Activated CD4-positive, alpha-beta memory T cell treated with anti-CD3 and anti-CD28 coated beads, Interleukin-2, amount 10 ng/mL, durations not matched to agents 7 days and 5 days (primary cell): ENCODE results near the gene PRKCE. TPM values are rescaled to one million over a fixed set of nuclear protein-coding genes. Genes with fewer than 3 reads are reported as not detected.

Experiments
- CTCF ChIA-PET: fragments of 350-600 bp; sonication (Branson Sonifier 250); formaldehyde crosslinking; loops from one replicate; lab custom pipeline; 2021; ENCODE audit warnings: antibody characterized with exemption, inconsistent platforms; lab: Charles Lee
- POLR2A ChIA-PET: fragments of 350-600 bp; sonication (Branson Sonifier 250); formaldehyde crosslinking; loops from one replicate; lab custom pipeline; 2021; ENCODE audit warnings: antibody characterized with exemption; lab: Charles Lee
- DNase-seq: peaks from one replicate; pipeline ENCODE4 v3.0.0-alpha.2; 2020
- H3K27ac Mint-ChIP-seq: one replicate; pipeline ENCODE4 v1.8.0; 2021; ENCODE audit warnings: mild to moderate bottlenecking, mixed read lengths
- H3K27me3 Mint-ChIP-seq: one replicate; pipeline ENCODE4 v1.8.0; 2021; ENCODE audit warnings: mixed read lengths
- H3K36me3 Mint-ChIP-seq: one replicate; pipeline ENCODE4 v1.8.0; 2021; ENCODE audit warnings: low read depth, mixed read lengths
- H3K4me1 Mint-ChIP-seq: one replicate; pipeline ENCODE4 v1.8.0; 2021; ENCODE audit warnings: mixed read lengths
- H3K4me3 Mint-ChIP-seq: one replicate; pipeline ENCODE4 v1.8.0; 2021; ENCODE audit warnings: mild to moderate bottlenecking, mixed read lengths
- H3K9me3 Mint-ChIP-seq: one replicate; pipeline ENCODE4 v1.8.0; 2021; ENCODE audit warnings: mixed read lengths
- total RNA-seq, 2 experiments: library from RNA; stranded (reverse); gene quantifications; one replicate each; pipeline ENCODE4 v1.2.3, GENCODE V29; 2021

PRKCE gene
- total RNA-seq, 2 experiments from 2014 or later = 20.6 to 23.3 TPM

GRCh38 chr2:45731141-45731540 is 79.7 kb downstream of the PRKCE start:
- Mint-ChIP-seq H3K4me1 (no peaks in the 10 kb centered on the region), H3K27me3 (no peaks in the 10 kb centered on the region), H3K27ac (no peak overlapping the region), H3K9me3 (no peaks in the 10 kb centered on the region), H3K36me3 (no peaks in the 10 kb centered on the region), H3K4me3 (no peak overlapping the region)
- no peak for DNase-seq
- ChIA-PET CTCF (no interaction called here), POLR2A (no interaction called here)

GRCh38 chr2:45732436-45732835 is 81.0 kb downstream of the PRKCE start:
- no peaks in the 10 kb centered on the region for H3K36me3 Mint-ChIP-seq
- H3K4me1 Mint-ChIP-seq = no peaks in the 10 kb centered on the region
- DNase-seq = no peak
- H3K27ac Mint-ChIP-seq = no peak overlapping the region
- ChIA-PET CTCF (no interaction called here), POLR2A (no interaction called here)
- H3K9me3 Mint-ChIP-seq = no peaks in the 10 kb centered on the region
- no peaks in the 10 kb centered on the region for H3K27me3 Mint-ChIP-seq
- no peak overlapping the region for H3K4me3 Mint-ChIP-seq

GRCh38 chr2:45732946-45733345 is 81.5 kb downstream of the PRKCE start:
- Mint-ChIP-seq H3K9me3 (no peaks in the 10 kb centered on the region), H3K36me3 (no peaks in the 10 kb centered on the region), H3K27ac (no peak overlapping the region), H3K27me3 (no peaks in the 10 kb centered on the region), H3K4me3 (no peak overlapping the region), H3K4me1 (no peaks in the 10 kb centered on the region)
- CTCF ChIA-PET = no interaction called here
- no peak for DNase-seq
- POLR2A ChIA-PET = no interaction called here

- ChIA-PET CTCF (no interaction called here), POLR2A (no interaction called here)
- no peaks in the 10 kb centered on the region for H3K4me1 Mint-ChIP-seq
- no peaks in the 10 kb centered on the region for H3K36me3 Mint-ChIP-seq
- H3K27ac Mint-ChIP-seq = no peak overlapping the region
- no peaks in the 10 kb centered on the region for H3K9me3 Mint-ChIP-seq
- H3K27me3 Mint-ChIP-seq = no peaks in the 10 kb centered on the region
- DNase-seq = no peak
- no peak overlapping the region for H3K4me3 Mint-ChIP-seq
These were observed 82.9 kb downstream of the PRKCE start for GRCh38 chr2:45734336-45734735.

- Mint-ChIP-seq H3K9me3 (no peaks in the 10 kb centered on the region), H3K4me1 (no peaks in the 10 kb centered on the region), H3K27ac (no peak overlapping the region), H3K27me3 (no peaks in the 10 kb centered on the region), H3K36me3 (no peaks in the 10 kb centered on the region), H3K4me3 (no peak overlapping the region)
- CTCF ChIA-PET = no interaction called here
- POLR2A ChIA-PET = no interaction called here
- DNase-seq = no peak
These were observed 83.5 kb downstream of the PRKCE start for GRCh38 chr2:45734952-45735351.

- Mint-ChIP-seq H3K9me3 (no peaks in the 10 kb centered on the region), H3K4me3 (no peak overlapping the region), H3K4me1 (no peaks in the 10 kb centered on the region), H3K27ac (no peak overlapping the region), H3K36me3 (no peaks in the 10 kb centered on the region), H3K27me3 (no peaks in the 10 kb centered on the region)
- POLR2A ChIA-PET = no interaction called here
- DNase-seq = no peak
- CTCF ChIA-PET = no interaction called here
These were observed 85.6 kb downstream of the PRKCE start for GRCh38 chr2:45736757-45737704.

- DNase-seq = no peak
- Mint-ChIP-seq H3K27ac (no peak overlapping the region), H3K9me3 (no peaks in the 10 kb centered on the region), H3K27me3 (no peaks in the 10 kb centered on the region), H3K36me3 (no peaks in the 10 kb centered on the region), H3K4me1 (no peaks in the 10 kb centered on the region), H3K4me3 (no peak overlapping the region)
- ChIA-PET POLR2A (no interaction called here), CTCF (no interaction called here)
These were observed 88.5 kb downstream of the PRKCE start for GRCh38 chr2:45739796-45740485.

- ChIA-PET CTCF (no interaction called here), POLR2A (no interaction called here)
- no peak for DNase-seq
- Mint-ChIP-seq H3K36me3 (no peaks in the 10 kb centered on the region), H3K27ac (no peak overlapping the region), H3K9me3 (no peaks in the 10 kb centered on the region), H3K4me3 (no peak overlapping the region), H3K27me3 (no peaks in the 10 kb centered on the region), H3K4me1 (no peaks in the 10 kb centered on the region)
These were observed 89.8 kb downstream of the PRKCE start for GRCh38 chr2:45741161-45741850.

- Mint-ChIP-seq H3K4me1 (peaks cover 2% of the 10 kb centered on the region), H3K27ac (no peak overlapping the region), H3K9me3 (peaks cover 4% of the 10 kb centered on the region), H3K27me3 (no peaks in the 10 kb centered on the region), H3K36me3 (peaks cover 7% of the 10 kb centered on the region), H3K4me3 (no peak overlapping the region)
- CTCF ChIA-PET = interaction anchor here (0.6 to 0.7 kb wide), 3 partner anchors 219 to 1976 kb away, joined by 3 read pairs; no protein-coding TSS in a partner anchor
- no peak for DNase-seq
- POLR2A ChIA-PET = no interaction called here
These were observed 92.3 kb downstream of the PRKCE start for GRCh38 chr2:45743531-45744396.

- Mint-ChIP-seq H3K4me1 (peaks cover 2% of the 10 kb centered on the region), H3K27ac (no peak overlapping the region), H3K9me3 (peaks cover 4% of the 10 kb centered on the region), H3K36me3 (peaks cover 7% of the 10 kb centered on the region), H3K27me3 (no peaks in the 10 kb centered on the region), H3K4me3 (no peak overlapping the region)
- no peak for DNase-seq
- CTCF ChIA-PET = no interaction called here
- POLR2A ChIA-PET = no interaction called here
These were observed 93.8 kb downstream of the PRKCE start for GRCh38 chr2:45745231-45745630.

GRCh38 chr2:45746888-45747287 is 95.4 kb downstream of the PRKCE start:
- CTCF ChIA-PET = no interaction called here
- POLR2A ChIA-PET = no interaction called here

GRCh38 chr2:45747363-45747762 is 95.9 kb downstream of the PRKCE start:
- H3K36me3 Mint-ChIP-seq = peaks cover 7% of the 10 kb centered on the region
- no peak for DNase-seq
- peaks cover 4% of the 10 kb centered on the region for H3K9me3 Mint-ChIP-seq
- H3K27me3 Mint-ChIP-seq = no peaks in the 10 kb centered on the region
- CTCF ChIA-PET = no interaction called here
- H3K4me3 Mint-ChIP-seq = no peak overlapping the region
- H3K27ac Mint-ChIP-seq = no peak overlapping the region
- peaks cover 8% of the 10 kb centered on the region for H3K4me1 Mint-ChIP-seq
- POLR2A ChIA-PET = no interaction called here

More at GRCh38 chr2:45746888-45747287, 95.4 kb downstream of the PRKCE start:
- no peak for DNase-seq
- peaks cover 8% of the 10 kb centered on the region for H3K4me1 Mint-ChIP-seq
- no peaks in the 10 kb centered on the region for H3K27me3 Mint-ChIP-seq
- no peak overlapping the region for H3K27ac Mint-ChIP-seq
- peaks cover 4% of the 10 kb centered on the region for H3K9me3 Mint-ChIP-seq
- H3K36me3 Mint-ChIP-seq = peaks cover 7% of the 10 kb centered on the region
- H3K4me3 Mint-ChIP-seq = no peak overlapping the region
